ENCODE results near the gene APELA. TPM values are rescaled to one million over a fixed set of nuclear protein-coding genes. Genes with fewer than 3 reads are reported as not detected.

The APELA gene
- total RNA-seq: not detected in 2 replicates

DNA sequence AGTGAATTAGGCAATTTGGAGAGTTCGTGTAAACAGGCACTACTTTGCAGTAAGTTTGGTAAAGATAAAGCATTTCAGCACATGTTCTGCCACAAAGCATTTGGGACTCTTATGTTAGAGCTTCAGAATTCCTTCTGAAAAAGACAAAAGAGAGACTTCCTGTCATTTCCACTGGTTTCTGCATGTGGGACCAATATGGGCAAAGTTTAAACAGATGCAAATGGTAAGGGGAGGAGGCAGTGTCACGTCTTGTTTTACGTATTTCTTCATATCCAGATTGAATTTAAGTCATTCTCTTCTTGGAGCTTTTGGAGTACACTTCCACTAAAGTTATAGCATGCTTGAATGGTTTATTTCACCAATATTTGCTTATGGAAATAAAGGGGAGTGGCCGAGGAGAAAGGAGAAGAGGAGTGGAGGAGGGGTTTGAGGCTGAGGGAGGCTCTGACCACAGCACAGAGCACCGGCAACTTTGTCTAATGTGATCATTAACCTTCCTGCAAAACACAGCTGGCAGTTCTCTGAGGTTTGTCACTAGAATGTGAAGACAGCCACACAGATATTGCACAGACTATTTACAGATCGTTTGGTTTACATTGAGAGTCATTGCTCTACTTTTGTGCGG, at the start of gene APELA:
Gene APELA (plus strand): TSS at position 479 of the 625 bp plus-strand sequence. CDS start 154 bp downstream, outside the sequence.

Other genes starting within 250 kb of the APELA start
- not detected in 2 replicates for gene SMIM31, start 123.0 kb upstream of the APELA start, total RNA-seq
- gene TRIM61, start 100.5 kb downstream of the APELA start, total RNA-seq: 2.7 and 4.2 TPM in 2 replicates
- gene TRIM60, start 154.8 kb downstream of the APELA start, total RNA-seq: 0.88 and 1.1 TPM in 2 replicates
- gene TRIM75, start 176.7 kb downstream of the APELA start, total RNA-seq: under 0.01 and 0.43 TPM in 2 replicates
- 12.0 and 15.1 TPM in 2 replicates for gene TMEM192, start 235.7 kb downstream of the APELA start, total RNA-seq